Stimulated activated CD8-positive, alpha-beta memory T cell treated with anti-CD3 and anti-CD28 coated beads, Interleukin-7, amount 100 ng/mL, for 24 hours (primary cell): ENCODE results near the gene SCNN1B.

Experiments used
- DNase-seq: peaks from one replicate; pipeline ENCODE4 v3.0.0-alpha.2; 2020; ENCODE audit warnings: low read depth

The SCNN1B gene

GRCh38 chr16:23321206-23321875, 19.2 kb downstream of the SCNN1B start:
- no peak for DNase-seq

- no peak for DNase-seq
Observed at GRCh38 chr16:23323224-23324030, 21.3 kb downstream of the SCNN1B start.

- DNase-seq: no peak
Observed at GRCh38 chr16:23324727-23325126, 22.6 kb downstream of the SCNN1B start.

- DNase-seq: no peak
Observed at GRCh38 chr16:23327836-23328235, 25.7 kb downstream of the SCNN1B start.

GRCh38 chr16:23330161-23330560, 28.1 kb downstream of the SCNN1B start:
- DNase-seq: no peak

- no peak for DNase-seq
Observed at GRCh38 chr16:23330583-23331249, 28.6 kb downstream of the SCNN1B start.

- no peak for DNase-seq
Observed at GRCh38 chr16:23333034-23333579, 31.0 kb downstream of the SCNN1B start.

GRCh38 chr16:23333831-23334456, 31.8 kb downstream of the SCNN1B start:
- no peak for DNase-seq

GRCh38 chr16:23334457-23334853, 32.4 kb downstream of the SCNN1B start:
- no peak for DNase-seq

GRCh38 chr16:23334950-23335349, 32.8 kb downstream of the SCNN1B start:
- no peak for DNase-seq

GRCh38 chr16:23337836-23338550, 35.9 kb downstream of the SCNN1B start:
- DNase-seq: no peak

GRCh38 chr16:23339787-23340186, 37.7 kb downstream of the SCNN1B start:
- no peak for DNase-seq

GRCh38 chr16:23342083-23342640, 40.1 kb downstream of the SCNN1B start:
- no peak for DNase-seq

GRCh38 chr16:23343643-23344612, 41.8 kb downstream of the SCNN1B start:
- DNase-seq: no peak

- DNase-seq: no peak
Observed at GRCh38 chr16:23345237-23345636, 43.1 kb downstream of the SCNN1B start.

GRCh38 chr16:23348579-23349469, 46.7 kb downstream of the SCNN1B start:
- DNase-seq: no peak

GRCh38 chr16:23351360-23351759, 49.3 kb downstream of the SCNN1B start:
- DNase-seq: no peak

- DNase-seq: no peak
Observed at GRCh38 chr16:23353440-23353839, 51.3 kb downstream of the SCNN1B start.

- DNase-seq: no peak
Observed at GRCh38 chr16:23354246-23354645, 52.1 kb downstream of the SCNN1B start.
